T-helper 1 cell treated with Interleukin-12 subunit alpha and Interleukin-12 subunit beta and Interleukin-4 antibody, amounts not matched to agents 30 ng/mL and 1 ng/mL, for 36 hours (primary cell): ENCODE data around the gene PCDHGA2. TPM values are rescaled to one million over a fixed set of nuclear protein-coding genes. Genes with fewer than 3 reads are reported as not detected.
"Not testable (repeated sequence)": the region's sequence is repeated elsewhere in the genome, so short reads cannot be mapped to it uniquely, and the experiment has no call there.

ENCODE experiments used
- intact Hi-C: fragments of 100-400 bp; cut with micrococcal nuclease; formaldehyde crosslinking; loops from one replicate; pipeline ENCODE4 v1.15.1; 2024
- total RNA-seq: library from RNA; stranded (reverse); gene quantifications from 2 replicates; pipeline ENCODE4 v1.2.3, GENCODE V29; 2022

Gene PCDHGA2
- total RNA-seq, 1 donor from 2014 or later, result 0.05 TPM

- intact Hi-C loops, result no loop called here
Measured at GRCh38 chr5:141345327-141345726, 6.8 kb downstream of the PCDHGA2 start.

DNA sequence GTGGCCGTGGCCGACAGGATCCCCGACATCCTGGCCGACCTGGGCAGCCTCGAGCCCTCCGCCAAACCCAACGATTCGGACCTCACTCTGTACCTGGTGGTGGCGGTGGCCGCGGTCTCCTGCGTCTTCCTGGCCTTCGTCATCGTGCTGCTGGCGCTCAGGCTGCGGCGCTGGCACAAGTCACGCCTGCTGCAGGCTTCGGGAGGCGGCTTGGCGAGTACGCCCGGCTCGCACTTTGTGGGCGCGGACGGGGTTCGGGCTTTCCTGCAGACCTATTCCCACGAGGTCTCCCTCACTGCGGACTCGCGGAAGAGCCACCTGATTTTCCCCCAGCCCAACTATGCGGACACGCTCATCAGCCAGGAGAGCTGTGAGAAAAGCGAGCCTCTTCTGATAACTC lies 7.5 kb downstream of the PCDHGA2 start:
- intact Hi-C loops, result not testable (repeated sequence)

DNA sequence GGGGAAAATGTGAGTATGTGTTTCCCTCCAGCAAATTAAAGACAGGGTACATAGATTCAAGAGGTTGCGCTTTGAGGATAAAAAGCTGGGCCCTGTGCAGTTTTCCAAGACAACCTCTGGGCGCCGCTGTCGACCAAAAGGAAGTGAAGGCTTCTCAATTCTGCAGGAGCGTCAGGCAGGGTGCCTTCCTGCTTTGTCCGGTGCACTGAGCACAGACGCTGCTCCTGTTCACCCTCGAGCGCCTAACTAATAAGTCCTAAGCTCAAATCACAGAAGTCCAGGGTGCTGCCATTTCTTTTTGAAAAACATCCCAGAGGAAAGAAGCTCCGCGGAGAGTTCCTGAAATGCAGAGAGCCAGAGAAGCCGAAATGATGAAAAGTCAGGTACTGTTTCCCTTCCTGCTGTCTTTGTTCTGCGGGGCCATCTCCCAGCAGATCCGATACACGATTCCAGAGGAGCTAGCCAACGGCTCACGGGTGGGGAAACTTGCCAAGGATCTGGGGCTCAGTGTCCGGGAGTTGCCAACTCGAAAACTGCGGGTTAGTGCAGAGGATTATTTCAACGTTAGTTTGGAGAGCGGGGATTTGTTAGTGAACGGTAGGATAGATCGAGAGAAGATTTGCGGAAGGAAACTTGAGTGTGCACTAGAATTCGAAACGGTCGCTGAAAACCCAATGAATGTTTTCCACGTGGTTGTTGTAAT lies 11.5 kb downstream of the PCDHGA2 start, which contains the start of gene PCDHGB1:
Gene PCDHGB1 (plus strand): TSS at position 183 of the 703 bp plus-strand sequence. CDS start 162 bp downstream, at position 345.
- intact Hi-C loops, result no loop called here

DNA sequence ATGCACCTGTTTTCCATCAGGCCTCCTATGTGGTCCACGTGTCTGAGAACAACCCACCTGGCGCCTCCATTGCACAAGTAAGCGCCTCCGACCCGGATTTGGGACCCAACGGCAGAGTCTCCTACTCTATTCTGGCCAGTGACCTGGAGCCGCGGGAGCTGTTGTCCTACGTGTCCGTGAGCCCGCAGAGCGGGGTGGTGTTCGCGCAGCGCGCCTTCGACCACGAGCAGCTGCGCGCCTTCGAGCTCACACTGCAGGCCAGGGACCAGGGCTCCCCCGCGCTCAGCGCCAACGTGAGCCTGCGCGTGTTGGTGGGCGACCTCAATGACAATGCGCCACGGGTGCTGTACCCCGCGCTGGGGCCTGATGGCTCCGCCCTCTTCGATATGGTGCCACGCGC lies 13.0 kb downstream of the PCDHGA2 start:
- intact Hi-C loops, result no loop called here

DNA sequence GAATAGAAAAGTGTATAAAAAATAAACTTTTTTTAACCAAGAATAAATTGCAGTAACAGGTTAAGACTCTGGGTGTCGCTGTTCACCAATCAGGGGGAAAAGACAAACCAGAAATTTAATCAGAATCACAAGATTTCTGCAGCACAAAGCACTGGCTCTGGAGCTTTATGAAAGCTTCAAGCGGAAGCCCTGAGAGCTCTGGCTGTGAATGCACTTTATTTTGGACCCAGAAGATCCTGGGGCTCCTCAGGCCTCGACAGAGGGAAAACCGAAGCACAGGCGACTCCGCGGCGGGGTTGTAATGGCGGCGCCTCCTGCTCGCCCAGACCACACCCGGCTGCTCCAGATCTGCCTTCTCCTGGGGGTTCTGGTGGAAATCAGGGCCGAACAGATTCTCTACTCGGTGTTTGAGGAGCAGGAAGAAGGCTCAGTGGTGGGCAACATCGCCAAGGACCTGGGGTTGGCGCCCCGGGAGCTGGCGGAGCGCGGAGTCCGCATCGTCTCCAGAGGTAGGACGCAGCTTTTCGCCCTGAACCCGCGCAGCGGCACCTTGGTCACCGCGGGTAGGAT lies 16.4 kb downstream of the PCDHGA2 start, which contains the start of gene PCDHGA4:
Gene PCDHGA4 (plus strand): TSS at position 122 of the 570 bp plus-strand sequence. CDS start 87 bp downstream, at position 209.
- intact Hi-C loops, result loop anchor here (1.0 to 5.0 kb wide), 2 partner anchors 35 to 67 kb away; partner anchors contain the start of genes PCDHGA11 and TAF7

DNA sequence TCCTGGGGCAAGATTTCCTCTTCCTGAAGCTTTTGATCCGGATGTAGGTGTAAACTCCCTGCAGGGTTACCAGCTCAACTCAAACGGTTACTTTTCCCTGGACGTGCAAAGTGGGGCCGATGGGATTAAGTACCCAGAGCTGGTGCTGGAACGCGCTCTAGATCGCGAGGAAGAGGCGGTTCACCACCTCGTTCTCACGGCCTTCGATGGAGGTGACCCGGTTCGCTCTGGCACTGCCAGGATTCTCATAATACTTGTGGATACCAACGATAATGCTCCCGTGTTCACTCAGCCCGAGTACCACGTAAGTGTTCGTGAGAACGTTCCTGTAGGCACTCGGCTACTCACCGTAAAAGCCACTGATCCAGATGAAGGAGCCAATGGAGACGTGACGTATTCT lies 17.1 kb downstream of the PCDHGA2 start:
- intact Hi-C loops, result loop anchor here (5.0 kb wide), 1 partner anchor 67 kb away; the partner anchor contains the start of gene PCDHGA11

- intact Hi-C loops, result loop anchor here (5.0 kb wide), 1 partner anchor 66 kb away; the partner anchor contains the start of gene PCDHGA11
Measured at GRCh38 chr5:141356133-141356532, 17.6 kb downstream of the PCDHGA2 start.

DNA sequence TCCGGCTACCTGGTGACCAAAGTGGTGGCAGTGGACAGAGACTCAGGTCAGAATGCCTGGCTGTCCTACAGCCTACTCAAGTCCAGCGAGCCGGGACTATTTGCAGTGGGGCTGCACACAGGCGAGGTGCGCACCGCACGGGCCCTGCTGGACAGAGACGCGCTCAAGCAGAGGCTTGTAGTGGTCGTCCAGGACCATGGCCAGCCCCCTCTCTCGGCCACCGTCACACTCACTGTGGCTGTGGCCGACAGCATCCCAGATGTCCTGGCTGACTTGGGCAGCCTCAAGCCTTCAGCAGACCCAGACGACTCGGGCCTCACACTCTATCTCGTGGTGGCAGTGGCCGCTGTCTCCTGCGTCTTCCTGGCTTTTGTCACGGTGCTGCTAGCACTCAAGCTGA lies 18.4 kb downstream of the PCDHGA2 start:
- intact Hi-C loops, result loop anchor here (5.0 kb wide), 1 partner anchor 65 kb away; the partner anchor contains the start of gene PCDHGA11

- intact Hi-C loops, result loop anchor here (1.0 to 10.0 kb wide), 11 partner anchors 37 to 535 kb away; partner anchors contain the start of genes PCDHA11, PCDHA5, PCDHA6 and PCDHB10
Measured at GRCh38 chr5:141359790-141360426, 21.3 kb downstream of the PCDHGA2 start, which contains the start of gene PCDHGB2. Gene PCDHGB2, plus strand, starts transcription at chr5:141359994. Its CDS starts 142 bp downstream, at chr5:141360136.

GRCh38 chr5:141360685-141361084 lies 22.1 kb downstream of the PCDHGA2 start:
- intact Hi-C loops, result loop anchor here (5.0 to 10.0 kb wide), 6 partner anchors 37 to 536 kb away; partner anchors contain the start of genes PCDHA11, PCDHA5, PCDHA6 and PCDHB10

DNA sequence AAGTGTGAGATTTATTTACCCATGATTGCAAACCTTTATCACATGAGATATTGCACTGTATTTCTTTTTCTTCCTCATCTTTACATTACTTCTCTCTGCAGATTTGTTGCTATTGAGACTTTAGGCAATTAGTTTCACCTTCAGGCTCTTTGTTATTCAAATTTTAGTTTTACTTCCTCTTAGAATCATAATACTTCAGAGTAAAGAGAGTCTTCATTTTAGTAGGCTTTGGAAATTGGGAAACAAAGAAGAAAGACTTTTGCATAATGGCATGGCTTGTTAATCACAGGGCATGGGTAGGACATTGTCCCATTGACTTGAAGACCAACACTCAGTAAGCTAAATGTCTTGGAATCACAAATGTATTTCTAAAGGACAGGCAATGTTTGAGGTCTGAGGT lies 24.2 kb downstream of the PCDHGA2 start:
- intact Hi-C loops, result loop anchor here (5.0 to 10.0 kb wide), 6 partner anchors 35 to 538 kb away; partner anchors contain the start of genes PCDHA11, PCDHA5, PCDHA6 and PCDHB10

DNA sequence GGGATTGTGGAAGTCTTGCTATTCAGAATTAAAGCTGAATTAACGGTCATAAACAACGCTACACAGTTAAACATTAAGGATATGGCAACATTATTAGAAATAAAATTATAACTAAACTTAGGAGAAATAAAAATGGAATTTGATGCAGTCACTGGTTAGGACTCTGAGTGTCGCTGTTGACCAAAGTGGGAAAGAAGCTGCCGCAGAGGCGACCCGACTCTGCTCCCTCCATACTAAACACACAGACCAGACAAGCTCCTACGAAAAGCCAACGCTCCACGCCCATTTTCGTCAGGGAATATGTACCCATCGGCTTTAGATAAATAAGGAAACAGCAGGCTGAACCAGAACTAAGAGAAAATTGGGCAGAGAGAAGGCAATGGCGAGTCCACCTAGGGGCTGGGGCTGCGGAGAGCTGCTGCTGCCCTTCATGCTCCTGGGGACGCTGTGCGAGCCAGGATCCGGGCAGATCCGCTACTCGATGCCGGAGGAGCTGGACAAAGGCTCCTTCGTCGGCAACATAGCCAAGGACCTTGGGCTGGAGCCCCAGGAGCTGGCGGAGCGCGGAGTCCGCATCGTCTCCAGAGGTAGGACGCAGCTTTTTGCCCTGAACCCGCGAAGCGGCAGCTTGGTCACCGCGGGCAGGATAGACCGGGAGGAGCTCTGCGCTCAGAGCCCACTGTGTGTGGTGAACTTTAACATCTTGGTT lies 25.5 kb downstream of the PCDHGA2 start, which contains the start of gene PCDHGA5:
Gene PCDHGA5 (plus strand): TSS at position 211 of the 709 bp plus-strand sequence. CDS start 169 bp downstream, at position 380.
- intact Hi-C loops, result loop anchor here (5.0 to 10.0 kb wide), 6 partner anchors 33 to 539 kb away; partner anchors contain the start of genes PCDHA11, PCDHA5, PCDHA6 and PCDHB10

DNA sequence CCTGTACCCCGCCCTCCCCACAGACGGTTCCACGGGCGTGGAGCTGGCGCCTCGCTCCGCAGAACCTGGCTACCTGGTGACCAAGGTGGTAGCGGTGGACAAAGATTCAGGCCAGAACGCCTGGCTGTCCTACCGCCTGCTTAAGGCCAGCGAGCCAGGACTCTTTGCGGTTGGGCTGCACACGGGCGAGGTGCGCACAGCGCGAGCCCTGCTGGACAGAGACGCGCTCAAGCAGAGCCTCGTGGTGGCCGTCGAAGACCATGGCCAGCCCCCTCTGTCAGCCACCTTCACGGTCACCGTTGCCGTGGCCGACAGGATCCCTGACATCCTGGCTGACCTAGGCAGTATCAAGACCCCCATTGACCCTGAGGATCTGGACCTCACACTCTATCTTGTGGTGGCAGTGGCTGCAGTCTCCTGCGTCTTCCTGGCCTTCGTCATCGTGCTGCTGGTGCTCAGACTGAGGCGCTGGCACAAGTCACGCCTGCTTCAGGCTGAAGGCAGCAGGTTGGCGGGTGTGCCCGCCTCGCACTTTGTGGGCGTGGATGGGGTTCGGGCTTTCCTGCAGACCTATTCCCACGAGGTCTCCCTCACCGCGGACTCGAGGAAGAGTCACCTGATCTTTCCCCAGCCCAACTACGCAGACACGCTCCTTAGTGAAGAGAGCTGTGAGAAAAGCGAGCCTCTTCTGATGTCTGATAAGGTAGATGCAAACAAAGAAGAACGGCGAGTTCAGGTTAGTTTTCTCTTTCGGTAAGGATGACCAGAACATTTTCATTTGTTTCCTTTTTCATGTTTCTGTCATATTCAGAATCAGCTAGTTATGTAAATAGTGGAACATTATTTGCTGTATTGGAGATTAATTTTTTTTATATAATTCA lies 27.7 kb downstream of the PCDHGA2 start:
- intact Hi-C loops, result loop anchor here (10.0 kb wide), 4 partner anchors 131 to 541 kb away; partner anchors contain the start of genes PCDHA11, PCDHA5, PCDHA6 and PCDHB10

GRCh38 chr5:141369994-141370848 lies 31.7 kb downstream of the PCDHGA2 start, which contains the start of gene PCDHGB3:
Gene PCDHGB3, plus strand, starts transcription at chr5:141370242. Its CDS starts 153 bp downstream, at chr5:141370395.
- intact Hi-C loops, result loop anchor here (5.0 to 10.0 kb wide), 5 partner anchors 43 to 545 kb away; partner anchors contain the start of genes PCDHA11, PCDHA5, PCDHA6 and PCDHB10

- intact Hi-C loops, result loop anchor here (5.0 kb wide), 1 partner anchor 45 kb away; no protein-coding TSS in a partner anchor
Measured at GRCh38 chr5:141371572-141372475, 33.3 kb downstream of the PCDHGA2 start.

DNA sequence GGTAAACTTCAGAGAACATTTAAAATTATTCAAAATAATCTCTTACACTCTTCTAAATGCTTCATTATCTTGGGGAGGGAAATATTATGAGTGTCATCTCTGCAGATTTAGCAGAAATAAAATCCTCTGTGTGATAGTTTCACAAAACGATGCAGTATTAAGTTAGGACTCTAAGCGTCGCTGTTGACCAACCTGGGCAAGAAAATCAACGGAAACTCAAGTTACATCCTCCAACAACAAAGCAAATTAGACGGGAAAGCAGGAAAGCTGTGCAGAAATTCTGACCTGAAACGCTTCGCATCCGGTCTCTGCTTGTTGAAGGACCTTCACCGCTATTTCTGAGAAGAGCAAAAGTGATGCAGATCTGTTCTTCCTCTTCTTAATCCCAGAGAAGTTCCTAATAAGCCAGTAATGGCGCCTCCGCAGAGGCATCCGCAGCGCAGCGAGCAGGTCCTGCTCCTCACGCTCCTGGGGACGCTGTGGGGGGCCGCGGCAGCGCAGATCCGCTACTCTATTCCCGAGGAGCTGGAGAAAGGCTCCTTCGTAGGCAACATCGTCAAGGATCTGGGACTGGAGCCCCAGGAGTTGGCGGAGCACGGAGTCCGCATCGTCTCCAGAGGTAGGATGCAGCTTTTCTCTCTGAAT lies 35.2 kb downstream of the PCDHGA2 start, which contains the start of gene PCDHGA6:
Gene PCDHGA6 (plus strand): TSS at position 219 of the 645 bp plus-strand sequence. CDS start 193 bp downstream, at position 412.
- intact Hi-C loops, result loop anchor here (5.0 kb wide), 1 partner anchor 46 kb away; no protein-coding TSS in a partner anchor
